Lower leg skin (tissue), 3 donors: ENCODE measurements around the gene PLEKHA6.

ENCODE experiments used
- CTCF ChIP-seq, 3 donors: fragments of 450-650 bp; IDR thresholded peaks; one replicate each; pipeline ENCODE4 v1.5.1; 2016; ENCODE audit warnings: antibody characterized with exemption in 3 of 3, mild to moderate bottlenecking in 3 of 3, moderate library complexity in 2 of 3
- POLR2A ChIP-seq, 2 donors: fragments of 450-650 bp; IDR thresholded peaks; one replicate each; pipeline ENCODE4 v1.6.1; 2016 to 2017; ENCODE audit warnings: antibody characterized with exemption in 2 of 2, mild to moderate bottlenecking in 1 of 2, moderate library complexity in 1 of 2

GRCh38 chr1:204223129-204223860, 136.4 kb downstream of the PLEKHA6 start:
- TF ChIP-seq CTCF (IDR thresholded peaks at IDR 0.05) (no peak), POLR2A (IDR thresholded peaks at IDR 0.05) (no peak)
